SU-DHL-6 (cell line): ENCODE data around the gene PDE4D.

ENCODE experiments used
- H2AFZ ChIP-seq: fragments of 200-600 bp; sonication (generic); 2 replicates; pipeline ENCODE4 v1.6.1; 2014; ENCODE audit warnings: low read depth, mild to moderate bottlenecking, moderate library complexity, mixed read lengths, antibody characterized with exemption, low read length; ENCODE audit not compliant: severe bottlenecking
- H3F3A ChIP-seq: fragments of 200-600 bp; shearing (Covaris generic); 2 replicates; pipeline ENCODE4 v1.6.0; 2016; ENCODE audit warnings: antibody characterized with exemption, mild to moderate bottlenecking; ENCODE audit not compliant: insufficient read depth
- H3K27ac ChIP-seq: fragments of 200-600 bp; sonication (generic); 2 replicates; pipeline ENCODE4 v1.5.1; 2016; ENCODE audit warnings: low read depth, mild to moderate bottlenecking, low read length, moderate library complexity, mixed read lengths
- H3K27me3 ChIP-seq: fragments of 200-600 bp; sonication (generic), shearing (Covaris generic); 2 replicates; pipeline ENCODE4 v1.6.0; 2014; ENCODE audit warnings: mild to moderate bottlenecking, low read length
- H3K36me3 ChIP-seq: fragments of 200-600 bp; sonication (generic); 2 replicates; pipeline ENCODE4 v1.6.1; 2014; ENCODE audit warnings: mild to moderate bottlenecking, low read length, mixed read lengths
- H3K4me2 ChIP-seq: fragments of 300-600, 200-600 bp; shearing (Covaris generic), sonication (generic); 2 replicates; pipeline ENCODE4 v1.6.0; 2014; ENCODE audit warnings: low read length, low read depth, mild to moderate bottlenecking; ENCODE audit not compliant: poor library complexity, severe bottlenecking
- H3K4me3 ChIP-seq: fragments of 200-600 bp; sonication (generic); 2 replicates; pipeline ENCODE4 v1.5.1; 2014; ENCODE audit warnings: antibody characterized with exemption, low read length, mild to moderate bottlenecking, mixed read lengths; ENCODE audit not compliant: insufficient read depth, poor library complexity, severe bottlenecking
- H3K79me2 ChIP-seq: fragments of 200-600 bp; sonication (generic); 2 replicates; pipeline ENCODE4 v1.6.1; 2014; ENCODE audit warnings: mild to moderate bottlenecking, low read length, moderate library complexity; ENCODE audit not compliant: insufficient read depth
- H3K9ac ChIP-seq: fragments of 200-600 bp; sonication (generic); 2 replicates; pipeline ENCODE4 v1.7.0; 2014; ENCODE audit warnings: mild to moderate bottlenecking, low read length
- H3K9me2 ChIP-seq: fragments of 200-600 bp; sonication (generic); replicated peaks from 2 replicates; pipeline ENCODE4 v1.6.1; 2014; ENCODE audit warnings: low read length; ENCODE audit not compliant: insufficient read depth
- H3K9me3 ChIP-seq: fragments of 200-600 bp; sonication (generic); 2 replicates; pipeline ENCODE4 v1.6.1; 2014; ENCODE audit warnings: low read length, mixed read lengths; ENCODE audit not compliant: insufficient read depth
- H4K20me1 ChIP-seq: fragments of 200-600 bp; sonication (generic); 2 replicates; pipeline ENCODE4 v1.6.1; 2014; ENCODE audit warnings: low read depth, mild to moderate bottlenecking, antibody characterized with exemption, low read length, moderate library complexity, mixed read lengths
- EZH2phosphoT487 ChIP-seq: fragments of 200-600 bp; sonication (generic), shearing (Covaris generic); conservative IDR thresholded peaks from 2 replicates; pipeline ENCODE4 v1.6.1; 2018; ENCODE audit warnings: mild to moderate bottlenecking, antibody characterized with exemption, low read length, moderate library complexity, mixed read lengths
- TF ChIP-seq, protein P1 (sequence below): fragments of 200-600 bp; sonication (generic); IDR thresholded peaks from one replicate; pipeline ENCODE4 v1.5.1; 2017; ENCODE audit warnings: antibody characterized with exemption, mild to moderate bottlenecking, low read length, moderate library complexity; ENCODE audit not compliant: insufficient read depth, poor library complexity, severe bottlenecking

PDE4D gene

DNA sequence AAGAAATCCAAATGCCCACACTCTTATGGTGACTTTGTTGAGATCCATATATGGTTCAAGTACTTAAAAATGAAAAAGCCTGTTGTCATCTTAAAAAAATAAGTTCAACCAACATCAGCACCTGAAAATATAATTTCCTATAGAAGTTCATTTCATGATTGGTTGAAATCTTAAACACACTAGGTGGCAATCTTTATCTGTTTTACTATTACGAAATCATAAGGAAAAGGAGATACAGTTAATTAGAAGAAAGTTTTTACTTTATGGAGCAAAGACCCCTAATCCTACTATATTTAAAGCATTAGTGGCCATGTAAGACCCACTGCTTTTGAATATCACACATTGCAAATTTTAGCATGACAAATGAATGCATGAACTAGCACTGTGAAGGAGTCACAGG, 694.7 kb downstream of the PDE4D start:
- TF ChIP-seq EZH2phosphoT487, result no peak
- TF ChIP-seq, protein P1, sequence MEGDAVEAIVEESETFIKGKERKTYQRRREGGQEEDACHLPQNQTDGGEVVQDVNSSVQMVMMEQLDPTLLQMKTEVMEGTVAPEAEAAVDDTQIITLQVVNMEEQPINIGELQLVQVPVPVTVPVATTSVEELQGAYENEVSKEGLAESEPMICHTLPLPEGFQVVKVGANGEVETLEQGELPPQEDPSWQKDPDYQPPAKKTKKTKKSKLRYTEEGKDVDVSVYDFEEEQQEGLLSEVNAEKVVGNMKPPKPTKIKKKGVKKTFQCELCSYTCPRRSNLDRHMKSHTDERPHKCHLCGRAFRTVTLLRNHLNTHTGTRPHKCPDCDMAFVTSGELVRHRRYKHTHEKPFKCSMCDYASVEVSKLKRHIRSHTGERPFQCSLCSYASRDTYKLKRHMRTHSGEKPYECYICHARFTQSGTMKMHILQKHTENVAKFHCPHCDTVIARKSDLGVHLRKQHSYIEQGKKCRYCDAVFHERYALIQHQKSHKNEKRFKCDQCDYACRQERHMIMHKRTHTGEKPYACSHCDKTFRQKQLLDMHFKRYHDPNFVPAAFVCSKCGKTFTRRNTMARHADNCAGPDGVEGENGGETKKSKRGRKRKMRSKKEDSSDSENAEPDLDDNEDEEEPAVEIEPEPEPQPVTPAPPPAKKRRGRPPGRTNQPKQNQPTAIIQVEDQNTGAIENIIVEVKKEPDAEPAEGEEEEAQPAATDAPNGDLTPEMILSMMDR, result no peak
- Histone ChIP-seq H3F3A (no peaks in the 10 kb centered on the region; the same call in 1 of the 2 replicates), H4K20me1 (no peaks in the 10 kb centered on the region), H3K9me2 (no peaks in the 10 kb centered on the region), H3K27ac (no peak overlapping the region), H3K36me3 (no peaks in the 10 kb centered on the region), H3K9me3 (peaks cover 4% of the 10 kb centered on the region; the same call in 1 of the 2 replicates), H3K4me3 (no peak overlapping the region), H3K4me2 (no peak overlapping the region), H3K9ac (no peak overlapping the region), H2AFZ (no peak overlapping the region), H3K79me2 (no peaks in the 10 kb centered on the region), H3K27me3 (no peaks in the 10 kb centered on the region)

DNA sequence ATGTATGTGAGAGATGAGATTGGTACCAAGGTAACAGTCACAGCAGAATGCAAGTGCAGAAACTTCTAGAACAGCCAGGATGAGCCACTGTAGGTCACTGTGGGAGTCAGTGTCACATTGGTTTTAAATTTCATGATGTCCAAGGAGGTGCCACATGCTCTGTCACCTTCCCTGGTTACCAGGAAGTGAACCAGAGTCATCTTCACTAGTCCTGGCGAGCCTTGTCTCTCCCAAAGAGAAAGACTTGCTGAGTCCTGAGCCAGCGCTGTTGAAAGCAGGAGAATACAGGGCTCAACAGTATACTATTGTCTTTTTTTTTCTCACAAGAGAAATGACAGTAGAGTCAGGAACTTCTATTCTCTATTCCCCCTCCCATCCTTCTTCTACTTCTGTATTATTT, 695.2 kb downstream of the PDE4D start:
- no peaks in the 10 kb centered on the region for H3K9me2 ChIP-seq
- H3K4me3 ChIP-seq, result no peak overlapping the region
- H3K27me3 ChIP-seq, result no peaks in the 10 kb centered on the region
- H3F3A ChIP-seq, result no peaks in the 10 kb centered on the region; the same call in 1 of the 2 replicates
- H2AFZ ChIP-seq, result no peak overlapping the region
- TF ChIP-seq, protein P1, result no peak
- no peak for TF ChIP-seq EZH2phosphoT487
- H3K27ac ChIP-seq, result no peak overlapping the region
- no peaks in the 10 kb centered on the region for H4K20me1 ChIP-seq
- no peak overlapping the region for H3K9ac ChIP-seq
- H3K36me3 ChIP-seq, result no peaks in the 10 kb centered on the region
- H3K9me3 ChIP-seq, result peaks cover 4% of the 10 kb centered on the region; the same call in 1 of the 2 replicates
- no peaks in the 10 kb centered on the region for H3K79me2 ChIP-seq
- no peak overlapping the region for H3K4me2 ChIP-seq

DNA sequence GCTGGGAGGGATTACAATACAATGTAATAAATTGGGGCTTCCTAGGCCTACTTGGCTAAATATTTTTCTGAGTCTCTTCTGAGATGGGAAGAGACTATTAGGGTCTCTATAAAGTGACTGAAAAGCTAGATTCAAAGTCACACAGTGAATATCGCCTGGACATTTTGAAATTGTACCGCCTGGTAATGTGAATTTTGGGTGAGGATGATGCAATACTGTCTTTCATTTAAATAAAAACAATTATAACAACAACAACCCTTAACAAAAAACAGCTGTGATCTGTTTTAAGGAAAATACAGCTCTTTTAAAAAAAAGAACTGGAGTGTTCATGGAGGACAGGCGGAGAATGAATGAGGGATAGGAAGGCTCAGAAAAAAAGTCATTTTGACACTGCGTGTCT, 695.6 kb downstream of the PDE4D start:
- no peaks in the 10 kb centered on the region for H3K9me2 ChIP-seq
- H3K9ac ChIP-seq, result no peak overlapping the region

More for the DNA sequence above, 695.6 kb downstream of the PDE4D start:
- H3K27me3 ChIP-seq, result no peaks in the 10 kb centered on the region
- H3K9me3 ChIP-seq, result peaks cover 4% of the 10 kb centered on the region; the same call in 1 of the 2 replicates
- H3K79me2 ChIP-seq, result no peaks in the 10 kb centered on the region
- no peak overlapping the region for H2AFZ ChIP-seq
- H3F3A ChIP-seq, result no peaks in the 10 kb centered on the region; the same call in 1 of the 2 replicates
- no peak overlapping the region for H3K4me3 ChIP-seq
- H3K27ac ChIP-seq, result no peak overlapping the region
- no peak for TF ChIP-seq EZH2phosphoT487
- TF ChIP-seq, protein P1, result no peak
- H3K4me2 ChIP-seq, result no peak overlapping the region
- no peaks in the 10 kb centered on the region for H3K36me3 ChIP-seq
- no peaks in the 10 kb centered on the region for H4K20me1 ChIP-seq
